Cerebellar nuclear complex (tissue), 1 donor: ENCODE measurements around the gene GDAP1L1.
"Not testable (repeated sequence)": the region's sequence is repeated elsewhere in the genome, so short reads cannot be mapped to it uniquely, and the experiment has no call there.

Experiments
- DNase-seq, 2 experiments: peaks; one replicate each; lab custom pipeline; 2025; lab: John Stamatoyannopoulos, UW

GDAP1L1 gene

DNA sequence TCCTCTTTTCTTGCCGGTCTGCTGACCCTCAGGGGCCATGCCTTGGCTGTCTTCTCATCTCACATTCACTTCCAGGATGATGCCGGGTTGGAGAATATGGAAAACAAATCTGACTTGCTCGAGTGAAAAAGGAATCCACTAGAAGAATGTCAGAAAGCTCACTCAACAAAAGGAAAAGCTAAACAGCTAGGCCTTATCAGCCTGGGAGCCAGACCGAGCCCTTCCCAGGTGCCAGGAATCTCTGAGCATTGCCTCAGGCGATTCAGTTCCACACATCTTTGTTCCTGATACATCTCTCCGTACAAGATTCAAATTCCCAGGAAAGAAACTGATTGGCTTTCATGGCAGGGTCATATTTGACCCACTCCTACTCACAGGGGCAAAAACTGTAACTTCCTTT is 27.3 kb upstream of the GDAP1L1 start:
- no peak for DNase-seq

- no peak for DNase-seq
Observed at GRCh38 chr20:44221368-44221954, 25.6 kb upstream of the GDAP1L1 start.

GRCh38 chr20:44222027-44222426 is 25.1 kb upstream of the GDAP1L1 start:
- no peak for DNase-seq

DNA sequence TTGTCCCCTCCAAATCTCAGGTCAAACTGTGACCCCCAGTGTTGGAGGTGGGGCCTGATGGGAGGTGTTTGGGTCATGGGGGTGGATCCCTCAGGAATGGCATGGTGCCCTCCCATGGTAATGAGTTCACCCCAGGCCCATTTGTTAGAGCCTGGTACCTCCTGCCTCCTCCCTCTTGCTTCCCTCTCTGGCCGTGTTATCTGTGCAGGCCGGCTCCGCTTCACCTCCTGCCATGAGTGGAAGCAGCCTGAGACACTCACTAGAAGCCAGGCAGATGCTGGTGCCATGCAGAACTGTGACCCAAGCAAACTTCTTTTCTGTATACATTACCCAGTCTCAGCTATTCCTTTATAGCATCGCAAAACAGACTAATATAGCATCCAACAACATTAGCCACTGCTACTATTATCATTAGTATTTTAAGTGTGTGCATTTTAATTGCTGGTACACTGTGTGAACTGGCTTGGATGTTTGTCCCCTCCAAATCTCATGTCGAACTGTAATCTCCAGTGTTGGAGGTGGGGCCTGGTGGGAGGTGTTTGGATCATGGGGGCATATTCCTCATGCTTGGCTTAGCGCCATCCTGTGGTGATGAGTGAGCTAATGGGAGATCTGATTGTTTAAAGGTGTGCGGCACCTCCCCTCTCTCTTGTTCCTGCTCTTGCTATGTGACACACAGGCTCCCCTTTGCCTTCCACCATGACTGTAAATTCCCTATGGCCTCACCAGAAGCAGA is 24.3 kb upstream of the GDAP1L1 start:
- no peak for DNase-seq

- no peak for DNase-seq
Observed at GRCh38 chr20:44223721-44224120, 23.4 kb upstream of the GDAP1L1 start.

DNA sequence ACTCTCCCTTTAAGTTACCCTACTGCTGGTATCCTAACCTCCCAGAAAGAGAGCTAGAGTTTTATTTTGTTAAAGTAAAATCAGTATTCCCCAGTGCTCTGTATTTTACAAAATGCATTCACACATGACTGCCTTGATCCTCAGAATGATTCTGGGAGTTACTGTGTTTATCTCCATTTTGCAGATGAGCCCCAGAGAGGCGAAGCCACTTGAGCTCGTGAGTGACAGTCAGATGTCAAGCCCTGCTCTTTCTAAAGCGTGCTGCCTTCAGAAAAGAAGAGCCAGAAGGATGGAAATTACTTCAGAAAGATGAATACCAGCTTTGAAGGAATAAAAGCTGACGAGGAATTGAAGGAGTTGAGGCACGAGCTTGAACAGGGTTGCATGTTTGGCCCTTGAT is 22.5 kb upstream of the GDAP1L1 start:
- DNase-seq = no peak

- DNase-seq = no peak
Observed at GRCh38 chr20:44228465-44229258, 18.4 kb upstream of the GDAP1L1 start.

DNA sequence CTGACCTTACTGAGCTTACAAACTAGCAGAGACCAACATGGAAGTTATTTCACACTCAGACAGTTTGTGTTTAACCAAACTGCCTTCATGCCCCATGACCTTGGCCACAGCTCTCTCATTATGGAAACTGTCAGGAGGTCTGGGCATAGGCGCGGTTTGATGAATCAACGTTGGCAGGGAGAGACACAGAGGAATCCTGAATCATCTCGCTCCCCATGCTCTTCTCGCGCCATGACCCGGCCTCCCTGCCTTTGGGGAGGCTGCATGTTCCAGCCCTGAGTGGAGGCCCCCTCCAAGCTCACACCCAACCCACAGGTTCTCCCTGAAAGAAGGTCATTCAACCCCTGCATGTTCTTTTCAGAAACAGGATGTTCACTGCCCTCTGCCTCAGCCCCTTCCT is 15.9 kb upstream of the GDAP1L1 start:
- DNase-seq = no peak

DNA sequence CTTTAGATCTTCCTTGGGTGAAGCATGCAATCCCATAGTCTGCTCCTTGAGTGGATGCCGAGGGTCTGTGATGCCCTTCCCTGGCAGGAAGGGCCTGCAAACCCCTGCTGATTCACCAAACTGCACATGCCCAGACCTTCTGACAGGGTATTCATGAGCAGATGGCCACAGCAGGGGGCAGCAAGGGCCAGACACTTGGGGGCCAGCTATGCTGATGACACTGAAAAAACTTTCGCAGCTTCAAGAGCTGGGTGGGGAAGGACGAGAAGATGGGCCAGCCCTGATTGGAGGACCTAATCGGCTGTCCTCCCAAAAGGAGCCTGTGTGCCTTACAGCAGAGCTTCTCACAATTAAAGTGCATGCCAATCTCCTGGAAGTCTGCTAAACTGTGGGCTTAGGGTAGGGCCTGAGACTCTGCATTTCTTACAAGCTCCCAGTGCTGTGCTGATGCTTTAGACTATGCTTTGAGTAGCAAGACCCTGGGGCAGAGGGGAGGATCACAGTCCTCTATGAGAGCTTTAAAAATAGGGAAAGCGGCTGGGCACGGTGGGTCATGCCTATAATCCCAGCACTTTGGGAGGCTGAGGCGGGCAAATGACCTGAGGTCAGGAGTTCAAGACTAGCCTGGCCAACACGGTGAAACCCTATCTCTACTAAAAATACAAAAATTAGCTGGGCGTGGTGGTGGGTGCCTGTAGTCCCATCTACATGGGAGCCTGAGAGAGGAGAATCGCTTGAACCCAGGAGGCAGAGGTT is 15.2 kb upstream of the GDAP1L1 start:
- no peak for DNase-seq

- DNase-seq = not testable (repeated sequence)
Observed at GRCh38 chr20:44232469-44232856, 14.6 kb upstream of the GDAP1L1 start.

- DNase-seq = no peak
Observed at GRCh38 chr20:44233436-44234016, 13.6 kb upstream of the GDAP1L1 start.

DNA sequence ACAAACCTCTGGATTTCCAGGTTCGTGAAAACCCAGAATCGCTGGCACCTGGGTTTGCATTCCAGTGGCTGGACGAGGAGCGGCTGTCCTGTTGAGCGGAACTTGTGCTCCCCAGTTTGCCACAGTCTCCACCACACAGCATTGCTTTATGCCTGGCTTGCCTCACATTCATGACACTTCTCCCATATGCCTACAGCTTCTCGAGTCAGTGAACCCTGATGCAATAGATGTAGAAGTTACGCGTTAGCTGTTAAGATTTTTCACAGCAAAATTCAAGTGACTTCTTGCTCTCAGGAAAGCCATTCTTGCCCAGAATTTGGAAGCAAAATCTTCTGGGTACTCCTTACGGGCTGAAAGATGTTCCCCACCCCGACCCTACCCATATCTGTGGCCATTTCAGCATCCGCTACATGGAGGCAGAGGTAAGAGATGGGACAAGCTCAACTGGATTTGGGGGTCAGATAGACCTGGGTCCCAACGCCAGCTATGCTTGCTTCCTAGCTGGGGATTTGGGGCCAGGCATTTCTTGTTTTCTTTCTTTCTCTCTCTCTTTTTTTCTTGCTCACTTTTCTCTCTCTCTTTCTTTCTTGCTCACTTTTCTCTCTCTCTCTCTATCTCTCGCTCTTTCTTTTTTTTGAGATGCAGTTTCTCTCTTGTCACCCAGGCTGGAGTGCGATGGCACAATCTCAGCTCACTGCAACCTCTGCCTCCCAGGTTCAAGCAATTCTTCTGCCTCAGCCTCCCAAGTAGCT is 12.4 kb upstream of the GDAP1L1 start:
- DNase-seq = no peak

DNA sequence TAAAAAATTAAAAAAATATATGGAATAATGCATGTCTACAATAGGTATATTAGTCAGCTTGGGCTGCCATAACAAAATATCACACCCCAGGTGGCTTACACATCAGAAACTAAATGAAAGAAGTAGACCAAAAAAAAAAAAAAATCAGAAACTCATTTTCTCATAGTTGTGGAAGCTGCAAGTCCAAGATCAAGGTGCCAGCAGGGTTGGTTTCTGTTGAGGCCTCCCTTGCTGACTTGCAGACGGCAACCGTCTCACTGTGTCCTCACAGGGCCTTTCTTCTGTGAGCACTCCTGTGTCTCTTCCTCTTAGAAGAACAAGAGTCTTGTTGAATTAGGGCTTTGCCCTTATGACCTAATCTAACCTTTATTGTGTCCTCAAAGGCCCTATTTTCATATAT is 11.4 kb upstream of the GDAP1L1 start:
- no peak for DNase-seq

GRCh38 chr20:44236840-44237239 is 10.3 kb upstream of the GDAP1L1 start:
- DNase-seq = not testable (repeated sequence)

- DNase-seq = no peak
Observed at GRCh38 chr20:44241796-44242195, 5.3 kb upstream of the GDAP1L1 start.

DNA sequence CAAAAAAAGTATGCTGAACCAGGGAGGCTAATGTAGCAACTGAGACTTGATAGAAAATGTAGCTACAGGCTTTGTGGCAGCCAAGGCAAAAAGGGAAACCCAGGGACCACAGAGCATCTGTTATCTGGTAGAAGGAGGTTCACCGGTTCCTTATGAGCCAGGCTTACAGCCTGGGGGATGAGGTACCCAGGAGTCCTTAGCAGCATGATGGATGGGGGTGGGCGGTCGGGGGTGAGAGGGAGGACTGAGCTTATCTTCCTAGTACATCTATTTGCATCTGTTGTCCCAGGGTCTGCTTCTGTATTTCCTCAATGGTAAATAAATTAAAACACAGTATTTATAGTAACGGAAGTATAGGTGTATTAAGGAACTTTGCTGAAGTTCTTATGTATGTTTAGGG is 1.1 kb upstream of the GDAP1L1 start:
- no peak for DNase-seq

GRCh38 chr20:44247586-44248409 is 690 bp downstream of the GDAP1L1 start:
- DNase-seq = no peak

DNA sequence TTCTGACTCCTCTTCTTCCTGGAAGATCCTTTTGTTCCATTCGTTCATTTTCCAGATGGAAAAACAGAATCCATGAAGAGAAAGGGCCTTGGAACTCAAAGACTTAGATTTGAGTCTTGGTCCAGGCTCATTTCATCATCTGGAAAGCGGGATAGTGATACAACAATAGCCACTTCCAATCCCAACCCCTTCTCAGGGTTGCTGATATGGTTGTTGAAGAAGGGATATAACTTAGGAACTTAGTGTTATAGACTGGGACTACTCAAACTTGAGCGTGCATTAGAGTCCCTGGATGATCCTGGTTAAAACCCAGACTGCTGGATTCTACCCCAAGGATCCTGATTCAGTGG is 1.3 kb downstream of the GDAP1L1 start:
- DNase-seq = no peak

DNA sequence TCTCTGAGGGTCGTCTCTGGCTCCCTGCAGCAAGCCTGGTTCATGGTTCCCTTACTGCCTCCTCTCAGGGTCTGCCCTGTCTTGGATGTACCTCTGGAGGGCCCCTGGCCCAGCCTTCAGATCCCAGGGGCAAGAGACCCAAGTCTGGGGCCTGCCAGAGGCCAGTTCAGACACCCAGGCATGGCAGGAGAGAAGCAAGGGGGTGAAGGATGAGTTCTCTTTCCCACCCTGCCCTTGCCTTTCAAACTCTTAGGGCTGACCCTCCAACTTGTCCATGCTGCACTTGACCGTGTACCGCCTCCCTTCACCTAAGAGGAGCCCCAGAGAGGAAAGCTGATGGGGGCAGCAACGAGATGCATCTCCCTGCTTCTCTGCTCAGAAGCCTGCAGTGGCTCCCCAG is 4.2 kb downstream of the GDAP1L1 start:
- DNase-seq = no peak

DNA sequence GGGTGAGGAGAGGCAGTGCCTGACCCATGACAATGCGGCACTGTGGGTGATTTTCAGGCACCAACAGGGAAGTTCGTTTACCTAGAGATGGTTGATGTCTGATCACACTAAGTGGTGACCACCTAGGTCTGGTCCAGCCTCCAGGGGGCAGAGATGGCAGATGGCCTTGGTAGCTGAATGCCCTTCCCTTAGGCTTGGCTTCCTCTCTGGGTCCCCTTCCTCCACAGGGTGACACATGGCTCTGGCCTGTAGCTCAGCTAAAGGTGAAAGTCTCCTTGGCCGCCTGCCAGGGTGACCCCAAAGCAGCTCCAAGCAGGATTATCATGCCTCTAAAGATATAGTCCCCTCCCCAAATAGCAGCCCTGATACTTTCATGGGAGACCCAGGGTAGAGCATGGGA is 6.4 kb downstream of the GDAP1L1 start:
- DNase-seq = no peak

DNA sequence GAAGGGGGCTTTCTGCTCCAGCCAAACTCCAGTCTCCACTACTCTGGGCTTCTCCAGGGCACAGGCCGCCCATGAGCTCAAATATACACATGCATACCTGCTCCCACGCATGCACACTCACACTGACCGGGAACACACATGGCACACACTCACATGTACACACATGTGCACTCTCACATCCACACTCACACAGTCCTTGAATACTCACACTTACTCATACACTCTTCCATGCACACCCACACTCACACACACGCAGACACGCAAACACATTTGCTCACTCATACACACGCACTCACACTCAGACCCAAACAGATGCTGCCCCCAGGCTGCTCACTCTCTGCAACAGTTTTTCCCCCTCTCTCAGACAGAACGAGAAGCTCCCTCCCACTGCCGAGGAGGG is 7.0 kb downstream of the GDAP1L1 start:
- DNase-seq = no peak
